Epidermal melanocyte (primary cell): ENCODE data around the gene FOXA2.

Experiments
- DNase-seq: peaks from one replicate; pipeline ENCODE4 v3.0.0; 2011; ENCODE audit warnings: low spot score; ENCODE audit not compliant: insufficient read length

Gene FOXA2

GRCh38 chr20:22583773-22584521 is 425 bp downstream of the FOXA2 start:
- no peak for DNase-seq

GRCh38 chr20:22582964-22583772 is 1.2 kb downstream of the FOXA2 start:
- DNase-seq = no peak

- DNase-seq = no peak
Measured at GRCh38 chr20:22582386-22582963, 1.9 kb downstream of the FOXA2 start.

- no peak for DNase-seq
Measured at GRCh38 chr20:22581437-22582385, 2.7 kb downstream of the FOXA2 start.

GRCh38 chr20:22579711-22580697 is 4.4 kb downstream of the FOXA2 start:
- DNase-seq = no peak

GRCh38 chr20:22579119-22579427 is 5.3 kb downstream of the FOXA2 start:
- no peak for DNase-seq

GRCh38 chr20:22578221-22579118 is 5.9 kb downstream of the FOXA2 start:
- no peak for DNase-seq

GRCh38 chr20:22577515-22578220 is 6.7 kb downstream of the FOXA2 start:
- DNase-seq = no peak

- DNase-seq = no peak
Measured at GRCh38 chr20:22576733-22577514, 7.4 kb downstream of the FOXA2 start.

GRCh38 chr20:22576273-22576672 is 8.1 kb downstream of the FOXA2 start:
- no peak for DNase-seq

GRCh38 chr20:22575737-22576136 is 8.6 kb downstream of the FOXA2 start:
- DNase-seq = no peak

GRCh38 chr20:22575087-22575721 is 9.2 kb downstream of the FOXA2 start:
- no peak for DNase-seq

- no peak for DNase-seq
Measured at GRCh38 chr20:22574545-22575086, 9.8 kb downstream of the FOXA2 start.

GRCh38 chr20:22572491-22572890 is 11.9 kb downstream of the FOXA2 start:
- DNase-seq = no peak

GRCh38 chr20:22572023-22572422 is 12.3 kb downstream of the FOXA2 start:
- no peak for DNase-seq

GRCh38 chr20:22569353-22569752 is 15.0 kb downstream of the FOXA2 start:
- DNase-seq = no peak

GRCh38 chr20:22568872-22569344 is 15.5 kb downstream of the FOXA2 start:
- DNase-seq = no peak
